IMR-90 (cell line): ENCODE measurements around the gene CACNA1D. TPM values are rescaled to one million over a fixed set of nuclear protein-coding genes. Genes with fewer than 3 reads are reported as not detected.

Source experiments
- ATAC-seq: fragments of 200-7000 bp; cut with Tn5 transposase; 2 replicates; pipeline ENCODE4 v1.9.1; 2020; ENCODE audit warnings: low read depth, mild to moderate bottlenecking, moderate library complexity
- BruUV-seq: library from RNA; stranded (reverse); fragments of 400-500 nt; replicated peaks from 2 replicates; lab custom pipeline; 2021; lab: Mats Ljungman, UMichigan
- CTCF ChIA-PET: fragments of 300-600 bp; formaldehyde crosslinking; extraction: SDS; loops from one replicate; lab custom pipeline; 2021; ENCODE audit warnings: antibody characterized with exemption; lab: Yijun Ruan, JAX
- POLR2A ChIA-PET: fragments of 300-600 bp; sonication (Branson Sonifier 250); formaldehyde crosslinking; loops from one replicate; lab custom pipeline; 2022; ENCODE audit warnings: antibody characterized with exemption; ENCODE audit not compliant: unreplicated experiment; lab: Charles Lee
- DNase-seq: peaks from one replicate; pipeline ENCODE4 v3.0.0; 2013
- H2AFZ ChIP-seq: replicated peaks from 2 replicates; pipeline ENCODE3; 2013; ENCODE audit warnings: low read length, mild to moderate bottlenecking; ENCODE audit not compliant: poor library complexity
- H2AK5ac ChIP-seq: 2 replicates; pipeline ENCODE4 v1.6.1; 2013; ENCODE audit warnings: low read depth, low read length, inconsistent platforms
- H2AK9ac ChIP-seq: replicated peaks from 2 replicates; pipeline ENCODE3; 2013; ENCODE audit warnings: mild to moderate bottlenecking, low read depth, low read length, moderate library complexity; ENCODE audit not compliant: poor library complexity
- H2BK120ac ChIP-seq: 2 replicates; pipeline ENCODE4 v1.6.1; 2013; ENCODE audit warnings: low read depth, low read length, inconsistent platforms
- H2BK15ac ChIP-seq: 3 replicates; pipeline ENCODE4 v1.6.1; 2013; ENCODE audit warnings: low read depth, low read length, inconsistent platforms
- H2BK20ac ChIP-seq: 2 replicates; pipeline ENCODE4 v1.6.1; 2013; ENCODE audit warnings: low read depth, mild to moderate bottlenecking, inconsistent platforms, low read length, moderate library complexity
- H2BK5ac ChIP-seq: 2 replicates; pipeline ENCODE4 v1.6.1; 2013; ENCODE audit warnings: mild to moderate bottlenecking, low read depth, low read length, inconsistent platforms; ENCODE audit not compliant: poor library complexity, severe bottlenecking
- H3K14ac ChIP-seq: replicated peaks from 2 replicates; pipeline ENCODE4 v1.6.1; 2013; ENCODE audit warnings: low read depth, low read length, inconsistent platforms
- H3K18ac ChIP-seq: 2 replicates; pipeline ENCODE4 v1.6.1; 2013; ENCODE audit warnings: low read depth, low read length, control low read depth
- H3K23ac ChIP-seq: 2 replicates; pipeline ENCODE4 v1.6.1; 2013; ENCODE audit warnings: low read depth, low read length, inconsistent platforms
- H3K27ac ChIP-seq: 2 replicates; pipeline ENCODE4 v1.5.1; 2013; ENCODE audit warnings: mild to moderate bottlenecking, control low read depth, low read length; ENCODE audit not compliant: insufficient read depth
- H3K27me3 ChIP-seq: 2 replicates; pipeline ENCODE4 v1.6.1; 2013; ENCODE audit warnings: low read length; ENCODE audit not compliant: control insufficient read depth, insufficient read depth
- H3K36me3 ChIP-seq: 2 replicates; pipeline ENCODE4 v1.6.1; 2013; ENCODE audit warnings: low read length, mixed read lengths; ENCODE audit not compliant: control insufficient read depth, insufficient read depth
- H3K4ac ChIP-seq: 2 replicates; pipeline ENCODE4 v1.6.1; 2013; ENCODE audit warnings: low read depth, low read length, inconsistent platforms
- H3K4me1 ChIP-seq: 2 replicates; pipeline ENCODE4 v1.6.1; 2013; ENCODE audit warnings: low read length, mixed read lengths; ENCODE audit not compliant: control insufficient read depth, insufficient read depth
- H3K4me2 ChIP-seq: 2 replicates; pipeline ENCODE4 v1.6.1; 2013; ENCODE audit warnings: low read depth, mild to moderate bottlenecking, control low read depth, low read length, moderate library complexity
- H3K4me3 ChIP-seq: 2 replicates; pipeline ENCODE4 v1.5.1; 2013; ENCODE audit warnings: low read depth, mild to moderate bottlenecking, control low read depth, low read length, moderate library complexity; ENCODE audit not compliant: insufficient read depth
- H3K56ac ChIP-seq: 2 replicates; pipeline ENCODE4 v1.6.1; 2013; ENCODE audit warnings: low read length, inconsistent platforms; ENCODE audit not compliant: insufficient read depth; ENCODE audit errors: extremely low read depth
- H3K79me1 ChIP-seq, 2 experiments: 2 replicates each; pipeline ENCODE4 v1.6.1; 2013; ENCODE audit warnings: low read length in 2 of 2, inconsistent platforms in 1 of 2, low read depth in 1 of 2
- H3K9ac ChIP-seq: 2 replicates; pipeline ENCODE4 v1.6.1; 2013; ENCODE audit warnings: low read depth, low read length, control low read depth
- H3K9me1 ChIP-seq: 2 replicates; pipeline ENCODE4 v1.6.1; 2013; ENCODE audit warnings: low read length, inconsistent platforms; ENCODE audit not compliant: insufficient read depth
- H3K9me3 ChIP-seq: 2 replicates; pipeline ENCODE4 v1.6.1; 2013; ENCODE audit warnings: low read length; ENCODE audit not compliant: control insufficient read depth, insufficient read depth
- H4K20me1 ChIP-seq: 2 replicates; pipeline ENCODE4 v1.6.1; 2013; ENCODE audit warnings: low read length, inconsistent platforms; ENCODE audit not compliant: insufficient read depth
- H4K5ac ChIP-seq: 2 replicates; pipeline ENCODE4 v1.6.1; 2013; ENCODE audit warnings: mild to moderate bottlenecking, low read depth, low read length, control low read depth
- H4K8ac ChIP-seq, 2 experiments: 2 replicates each; pipeline ENCODE4 v1.6.1; 2013; ENCODE audit warnings: low read depth in 2 of 2, low read length in 2 of 2, control low read depth in 1 of 2, inconsistent platforms in 1 of 2
- H4K91ac ChIP-seq: 2 replicates; pipeline ENCODE4 v1.6.1; 2013; ENCODE audit warnings: low read depth, low read length, inconsistent platforms; ENCODE audit not compliant: insufficient read depth
- BHLHE40 ChIP-seq: fragments of 150-350 bp; IDR thresholded peaks from 2 replicates; pipeline ENCODE4 v1.6.1; 2016; ENCODE audit warnings: mild to moderate bottlenecking, low read depth, low read length
- CEBPB ChIP-seq: IDR thresholded peaks from 2 replicates; pipeline ENCODE4 v1.6.1; 2012; ENCODE audit warnings: low read depth, low read length, improper control_type of control experiment
- ELK1 ChIP-seq: fragments of 150-350 bp; IDR thresholded peaks from 2 replicates; pipeline ENCODE4 v1.6.1; 2016; ENCODE audit warnings: low read depth, mild to moderate bottlenecking, low read length, moderate library complexity, borderline replicate concordance
- FOS ChIP-seq: fragments of 150-350 bp; IDR thresholded peaks from 2 replicates; pipeline ENCODE4 v1.6.1; 2016; ENCODE audit warnings: low read depth, low read length
- MAFK ChIP-seq: IDR thresholded peaks from 2 replicates; pipeline ENCODE4 v1.6.1; 2012; ENCODE audit warnings: low read depth, low read length, improper control_type of control experiment
- MAZ ChIP-seq: IDR thresholded peaks from 2 replicates; pipeline ENCODE4 v1.6.1; 2012; ENCODE audit warnings: low read depth, mild to moderate bottlenecking, low read length, improper control_type of control experiment, moderate library complexity, borderline replicate concordance
- MXI1 ChIP-seq: IDR thresholded peaks from 2 replicates; pipeline ENCODE4 v1.6.1; 2012; ENCODE audit warnings: low read depth, mild to moderate bottlenecking, low read length, moderate library complexity, borderline replicate concordance
- NFE2L2 ChIP-seq: fragments of 150-350 bp; IDR thresholded peaks from 2 replicates; pipeline ENCODE4 v1.6.1; 2016; ENCODE audit warnings: low read depth, mild to moderate bottlenecking, low read length
- POLR2A ChIP-seq: IDR thresholded peaks from 2 replicates; pipeline ENCODE4 v1.6.1; 2012; ENCODE audit warnings: mild to moderate bottlenecking, low read depth, low read length
- RAD21 ChIP-seq: IDR thresholded peaks from 2 replicates; pipeline ENCODE4 v1.6.1; 2012; ENCODE audit warnings: low read length, improper control_type of control experiment
- RCOR1 ChIP-seq: IDR thresholded peaks from 2 replicates; pipeline ENCODE4 v1.6.1; 2012; ENCODE audit warnings: mild to moderate bottlenecking, low read length, improper control_type of control experiment; ENCODE audit not compliant: insufficient replicate concordance
- RFX5 ChIP-seq: IDR thresholded peaks from 2 replicates; pipeline ENCODE4 v1.8.0; 2012; ENCODE audit warnings: low read depth, mild to moderate bottlenecking, low read length, moderate library complexity
- SMC3 ChIP-seq: fragments of 150-350 bp; IDR thresholded peaks from 2 replicates; pipeline ENCODE4 v1.6.1; 2016; ENCODE audit warnings: low read depth, mild to moderate bottlenecking, antibody characterized with exemption, low read length, moderate library complexity
- WGBS, 2 experiments: methylation state at CpG; one replicate each; pipeline versions ENCODE4 v1.1.5 to v1.1.7; 2013; ENCODE audit warnings: missing lambda C conversion rate in 2 of 2; ENCODE audit not compliant: insufficient read length in 1 of 2; ENCODE audit errors: extremely low coverage in 2 of 2; 5-methylcytosine and 5-hydroxymethylcytosine counted together
- dilution Hi-C: fragments of 300-500 bp; cut with HindIII; formaldehyde crosslinking; loops from one replicate; pipeline ENCODE4 v1.14.3; 2018; ENCODE audit warnings: low sequenced_read_pairs; ENCODE audit not compliant: unreplicated experiment
- in situ Hi-C: fragments of 300-500 bp; cut with MboI; formaldehyde crosslinking; loops from 3 replicates; pipeline ENCODE4 v1.14.3; 2019; ENCODE audit warnings: low sequenced_read_pairs, inconsistent platforms, mixed read lengths
- intact Hi-C: fragments of 100-400 bp; cut with micrococcal nuclease; formaldehyde crosslinking; loops from 2 replicates; pipeline ENCODE4 v1.10.0; 2022
- polyA plus RNA-seq, 3 experiments: library from polyadenylated mRNA; depleted of rRNA; stranded (reverse); fragments of >200 nt; gene quantifications; 2 replicates each; pipeline ENCODE4 v1.2.3, GENCODE V29; 2012; ENCODE audit warnings: low replicate concordance in 1 of 3
- total RNA-seq: library from RNA; depleted of rRNA; stranded (reverse); fragments of >200 nt; gene quantifications from 2 replicates; pipeline ENCODE4 v1.2.3, GENCODE V29; 2012
- TF ChIP-seq, protein P1 (sequence below): fragments of 150-350 bp; IDR thresholded peaks from 2 replicates; pipeline ENCODE4 v1.6.1; 2017; ENCODE audit warnings: mild to moderate bottlenecking, antibody characterized with exemption, low read length, low read depth
- TF ChIP-seq, protein P2 (sequence below): conservative IDR thresholded peaks from 2 replicates; pipeline ENCODE4 v1.5.1; 2012; ENCODE audit warnings: mild to moderate bottlenecking, low read depth, low read length, improper control_type of control experiment

The CACNA1D gene
- total and polyA plus RNA-seq, 2 of the 4 experiments (the other 2 are of a cell fraction): 0.07 TPM; not detected in 1

- Histone ChIP-seq H3K4me2 (no peak overlapping the region), H2BK20ac (no peak overlapping the region), H4K5ac (no peak overlapping the region), H2AK9ac (no peak overlapping the region), H4K20me1 (no peaks in the 10 kb centered on the region), H3K23ac (no peak overlapping the region), H3K18ac (no peak overlapping the region), H3K27me3 (peaks cover 9% of the 10 kb centered on the region), H4K91ac (no peak overlapping the region), H3K4me3 (no peak overlapping the region), H2BK15ac (no peak overlapping the region), H3K56ac (no peak overlapping the region), H3K79me1 (no peaks in the 10 kb centered on the region), H2AK5ac (no peak overlapping the region), H3K4ac (no peak overlapping the region), H3K9ac (no peak overlapping the region), H3K27ac (no peak overlapping the region), H2BK120ac (no peak overlapping the region), H3K9me3 (no peaks in the 10 kb centered on the region), H3K36me3 (no peaks in the 10 kb centered on the region), H3K9me1 (no peaks in the 10 kb centered on the region), H3K14ac (no peak overlapping the region), H2AFZ (no peak overlapping the region), H3K4me1 (no peaks in the 10 kb centered on the region), H4K8ac (no peak overlapping the region), H2BK5ac (no peak overlapping the region)
- dilution Hi-C loops: no loop called here
- intact Hi-C loops: no loop called here
- no TSS peak for BruUV-seq
- in situ Hi-C loops: no loop called here
- CTCF ChIA-PET: no interaction called here
- TF ChIP-seq RCOR1 (no peak), MXI1 (no peak), CEBPB (no peak), MAZ (no peak), SMC3 (no peak), MAFK (no peak), NFE2L2 (no peak), BHLHE40 (no peak), ELK1 (no peak), POLR2A (no peak), RAD21 (no peak), RFX5 (no peak), FOS (no peak)
- TF ChIP-seq, protein P1, sequence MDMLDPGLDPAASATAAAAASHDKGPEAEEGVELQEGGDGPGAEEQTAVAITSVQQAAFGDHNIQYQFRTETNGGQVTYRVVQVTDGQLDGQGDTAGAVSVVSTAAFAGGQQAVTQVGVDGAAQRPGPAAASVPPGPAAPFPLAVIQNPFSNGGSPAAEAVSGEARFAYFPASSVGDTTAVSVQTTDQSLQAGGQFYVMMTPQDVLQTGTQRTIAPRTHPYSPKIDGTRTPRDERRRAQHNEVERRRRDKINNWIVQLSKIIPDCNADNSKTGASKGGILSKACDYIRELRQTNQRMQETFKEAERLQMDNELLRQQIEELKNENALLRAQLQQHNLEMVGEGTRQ: no peak
- TF ChIP-seq, protein P2, sequence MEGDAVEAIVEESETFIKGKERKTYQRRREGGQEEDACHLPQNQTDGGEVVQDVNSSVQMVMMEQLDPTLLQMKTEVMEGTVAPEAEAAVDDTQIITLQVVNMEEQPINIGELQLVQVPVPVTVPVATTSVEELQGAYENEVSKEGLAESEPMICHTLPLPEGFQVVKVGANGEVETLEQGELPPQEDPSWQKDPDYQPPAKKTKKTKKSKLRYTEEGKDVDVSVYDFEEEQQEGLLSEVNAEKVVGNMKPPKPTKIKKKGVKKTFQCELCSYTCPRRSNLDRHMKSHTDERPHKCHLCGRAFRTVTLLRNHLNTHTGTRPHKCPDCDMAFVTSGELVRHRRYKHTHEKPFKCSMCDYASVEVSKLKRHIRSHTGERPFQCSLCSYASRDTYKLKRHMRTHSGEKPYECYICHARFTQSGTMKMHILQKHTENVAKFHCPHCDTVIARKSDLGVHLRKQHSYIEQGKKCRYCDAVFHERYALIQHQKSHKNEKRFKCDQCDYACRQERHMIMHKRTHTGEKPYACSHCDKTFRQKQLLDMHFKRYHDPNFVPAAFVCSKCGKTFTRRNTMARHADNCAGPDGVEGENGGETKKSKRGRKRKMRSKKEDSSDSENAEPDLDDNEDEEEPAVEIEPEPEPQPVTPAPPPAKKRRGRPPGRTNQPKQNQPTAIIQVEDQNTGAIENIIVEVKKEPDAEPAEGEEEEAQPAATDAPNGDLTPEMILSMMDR: no peak
- ATAC-seq (no peak), DNase-seq (no peak)
- WGBS, 2 experiments: no CpG with 5 or more reads among the region's 4 CpGs
- POLR2A ChIA-PET: no interaction called here
Measured at GRCh38 chr3:53677413-53677812, 183.0 kb downstream of the CACNA1D start.
